Activated T-cell treated with anti-CD3 and anti-CD28 coated beads for 1 hour (primary cell): ENCODE data around the gene ABCA7.
A peak's percentile ranks its signal among the peaks of the same experiment; 100 is the strongest.
"Not testable (repeated sequence)": the region's sequence is repeated elsewhere in the genome, so short reads cannot be mapped to it uniquely, and the experiment has no call there.

Experiments used
- DNase-seq: peaks from one replicate; pipeline ENCODE4 v3.0.0-alpha.2; 2020; ENCODE audit warnings: low read depth

ABCA7 gene

GRCh38 chr19:1105873-1106840 lies 66.2 kb downstream of the ABCA7 start:
- DNase-seq, result no peak

GRCh38 chr19:1106841-1107660 lies 67.1 kb downstream of the ABCA7 start:
- DNase-seq, result no peak

GRCh38 chr19:1107661-1108261 lies 67.9 kb downstream of the ABCA7 start:
- no peak for DNase-seq

GRCh38 chr19:1108291-1109031 lies 68.6 kb downstream of the ABCA7 start:
- no peak for DNase-seq

- no peak for DNase-seq
Measured at GRCh38 chr19:1109032-1109551, 69.2 kb downstream of the ABCA7 start.

- DNase-seq, result no peak
Measured at GRCh38 chr19:1109697-1110671, 70.1 kb downstream of the ABCA7 start.

GRCh38 chr19:1110809-1111640 lies 71.1 kb downstream of the ABCA7 start:
- no peak for DNase-seq

GRCh38 chr19:1111641-1112267 lies 71.8 kb downstream of the ABCA7 start:
- DNase-seq, result no peak

GRCh38 chr19:1112268-1113029 lies 72.5 kb downstream of the ABCA7 start:
- no peak for DNase-seq

GRCh38 chr19:1113030-1113985 lies 73.4 kb downstream of the ABCA7 start:
- peak; percentile 78 for DNase-seq

- no peak for DNase-seq
Measured at GRCh38 chr19:1113986-1114483, 74.1 kb downstream of the ABCA7 start.

GRCh38 chr19:1114728-1115127 lies 74.8 kb downstream of the ABCA7 start:
- DNase-seq, result not testable (repeated sequence)
